ENCODE results near the gene USP36.

USP36 gene

DNA sequence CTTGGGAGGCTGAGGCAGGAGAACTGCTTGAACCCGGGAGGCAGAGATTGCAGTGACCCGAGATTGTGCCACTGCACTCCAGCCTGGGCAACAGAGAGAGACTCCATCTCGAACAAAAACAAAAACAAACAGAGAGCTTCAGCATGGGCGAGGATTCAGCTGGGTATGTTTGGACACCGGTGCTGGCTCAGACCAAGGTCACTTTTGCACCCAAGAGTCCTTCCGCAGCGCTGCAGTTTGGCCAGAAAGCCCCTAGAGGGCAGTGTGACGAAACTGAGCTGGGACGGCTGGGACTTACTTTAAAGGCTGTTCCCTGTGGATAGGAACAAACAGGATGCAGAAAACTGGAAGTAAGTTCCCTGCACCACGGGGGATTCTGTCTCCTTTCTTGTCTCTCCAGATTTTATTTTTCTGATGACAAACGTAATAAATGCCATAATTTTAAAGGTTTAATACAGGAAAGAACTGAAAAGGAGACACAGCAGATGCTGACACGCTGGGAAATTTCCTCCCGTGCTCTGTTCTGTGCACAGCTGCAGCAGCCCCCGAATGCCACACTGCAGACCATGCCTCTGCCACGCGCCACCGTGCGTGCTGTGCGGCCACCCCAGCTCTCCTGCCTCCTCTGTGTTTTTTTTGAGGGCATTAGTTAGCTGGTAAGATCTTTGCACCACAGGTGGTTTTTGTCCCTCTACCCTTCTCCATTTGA, 25.2 kb upstream of the USP36 start:
- peaks cover 2% of the 10 kb centered on the region for H3K36me3 ChIP-seq (ENCODE audit: control insufficient read depth, insufficient read depth, low read length)
- H3K9me3 ChIP-seq (ENCODE audit: control insufficient read depth, insufficient read depth, low read length), result no peaks in the 10 kb centered on the region
- H3K27me3 ChIP-seq (ENCODE audit: control insufficient read depth, insufficient read depth, low read length), result no peaks in the 10 kb centered on the region
- no peak overlapping the region for H3K4me3 ChIP-seq (ENCODE audit: low read depth, low read length)
- no peak overlapping the region for H3K9ac ChIP-seq (ENCODE audit: low read depth, low read length)
- H3K4me1 ChIP-seq (ENCODE audit: control insufficient read depth, insufficient read depth, low read length), result no peaks in the 10 kb centered on the region

DNA sequence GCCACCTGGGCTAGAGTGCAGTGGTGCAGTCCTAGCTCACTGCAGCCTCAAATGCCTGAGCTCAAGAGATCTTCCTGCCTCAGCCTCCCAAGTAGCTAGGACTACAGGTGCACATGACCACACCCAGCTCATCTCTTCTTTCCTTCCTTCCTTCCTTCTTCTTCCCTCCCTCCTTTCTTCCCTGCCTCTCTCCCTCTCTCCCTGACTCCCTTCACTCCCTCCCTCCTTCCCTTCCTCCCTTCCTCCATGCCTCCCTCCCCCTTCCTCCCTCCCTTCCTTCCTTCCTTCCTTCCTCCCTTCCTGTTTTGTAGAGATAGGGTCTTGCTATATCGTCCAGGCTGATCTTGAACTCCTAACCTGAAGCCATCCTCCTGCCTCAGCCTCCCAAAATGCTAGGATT, 23.5 kb upstream of the USP36 start:
- Histone ChIP-seq H3K4me1 (ENCODE audit: control insufficient read depth, insufficient read depth, low read length) (no peaks in the 10 kb centered on the region), H3K36me3 (ENCODE audit: control insufficient read depth, insufficient read depth, low read length) (no peaks in the 10 kb centered on the region), H3K9me3 (ENCODE audit: control insufficient read depth, insufficient read depth, low read length) (no peaks in the 10 kb centered on the region), H3K9ac (ENCODE audit: low read depth, low read length) (no peak overlapping the region), H3K27me3 (ENCODE audit: control insufficient read depth, insufficient read depth, low read length) (no peaks in the 10 kb centered on the region), H3K4me3 (ENCODE audit: low read depth, low read length) (no peak overlapping the region)

DNA sequence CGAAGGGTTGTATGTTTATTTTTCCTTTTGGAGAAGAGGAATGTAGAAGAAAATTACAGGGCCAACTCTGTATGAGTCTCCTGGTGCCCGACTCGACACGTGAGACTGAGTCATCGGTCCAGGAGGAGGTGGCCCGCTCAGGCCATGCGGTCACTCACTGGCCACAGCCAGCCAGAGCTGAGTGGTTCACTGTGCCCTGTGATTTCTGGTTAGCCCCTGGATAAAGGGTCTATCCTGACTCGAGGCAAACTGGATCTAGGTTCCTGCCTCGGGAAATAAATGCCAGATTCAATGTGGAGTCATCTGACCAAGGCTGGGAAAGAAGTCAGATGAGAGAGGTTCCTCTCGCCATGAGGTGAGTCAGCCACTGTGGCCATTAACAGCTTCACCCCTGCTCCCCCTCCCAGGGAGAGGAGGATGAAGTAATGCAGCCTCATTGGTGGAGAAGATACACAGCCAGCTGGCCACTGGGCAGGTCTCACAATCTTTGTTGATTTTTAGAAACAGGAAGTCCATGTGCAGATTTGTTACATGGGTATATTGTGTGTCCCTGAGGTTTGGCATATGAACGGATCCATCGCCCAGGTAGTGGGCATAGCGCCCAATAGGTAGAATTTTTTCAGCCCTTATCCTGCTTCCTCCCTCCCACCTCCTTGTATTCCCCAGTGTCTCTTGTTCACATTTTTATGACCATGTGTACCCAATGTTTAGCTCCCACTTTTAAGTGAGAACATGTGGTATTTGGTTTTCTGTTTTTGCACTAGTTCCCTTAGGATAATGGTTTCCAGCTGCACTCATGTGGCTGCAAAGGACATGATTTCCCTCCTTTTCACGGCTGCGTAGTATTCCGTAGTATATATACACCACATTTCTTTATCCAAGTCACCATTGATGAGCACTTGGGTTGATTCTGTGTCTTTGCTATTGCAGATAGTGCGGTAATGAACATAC, 21.7 kb upstream of the USP36 start:
- Histone ChIP-seq H3K9me3 (ENCODE audit: control insufficient read depth, insufficient read depth, low read length) (no peaks in the 10 kb centered on the region), H3K36me3 (ENCODE audit: control insufficient read depth, insufficient read depth, low read length) (no peaks in the 10 kb centered on the region), H3K4me1 (ENCODE audit: control insufficient read depth, insufficient read depth, low read length) (no peaks in the 10 kb centered on the region), H3K27me3 (ENCODE audit: control insufficient read depth, insufficient read depth, low read length) (no peaks in the 10 kb centered on the region), H3K9ac (ENCODE audit: low read depth, low read length) (no peak overlapping the region), H3K4me3 (ENCODE audit: low read depth, low read length) (no peak overlapping the region)

DNA sequence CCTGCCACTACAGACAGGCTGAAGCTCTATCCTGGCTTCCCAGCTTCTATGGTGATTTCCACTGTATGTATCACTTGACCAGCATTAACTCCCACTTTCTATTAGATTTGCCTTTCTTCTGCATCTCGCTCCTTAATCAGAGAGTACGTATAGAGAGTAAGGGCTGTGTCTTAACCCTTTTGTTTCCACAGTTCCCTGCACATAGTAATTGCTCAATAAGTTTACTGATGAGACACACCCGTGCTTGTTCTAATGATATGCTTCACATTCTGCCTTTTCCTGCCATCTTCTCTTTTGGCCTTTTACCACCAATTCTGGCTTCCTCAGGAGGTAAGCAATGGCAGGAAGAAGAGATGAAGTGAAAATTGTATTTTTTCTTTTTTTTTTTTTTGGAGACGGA, 20.6 kb upstream of the USP36 start:
- no peaks in the 10 kb centered on the region for H3K9me3 ChIP-seq (ENCODE audit: control insufficient read depth, insufficient read depth, low read length)
- H3K4me1 ChIP-seq (ENCODE audit: control insufficient read depth, insufficient read depth, low read length), result no peaks in the 10 kb centered on the region
- H3K4me3 ChIP-seq (ENCODE audit: low read depth, low read length), result no peak overlapping the region
- no peaks in the 10 kb centered on the region for H3K36me3 ChIP-seq (ENCODE audit: control insufficient read depth, insufficient read depth, low read length)
- H3K9ac ChIP-seq (ENCODE audit: low read depth, low read length), result no peak overlapping the region
- H3K27me3 ChIP-seq (ENCODE audit: control insufficient read depth, insufficient read depth, low read length), result no peaks in the 10 kb centered on the region

DNA sequence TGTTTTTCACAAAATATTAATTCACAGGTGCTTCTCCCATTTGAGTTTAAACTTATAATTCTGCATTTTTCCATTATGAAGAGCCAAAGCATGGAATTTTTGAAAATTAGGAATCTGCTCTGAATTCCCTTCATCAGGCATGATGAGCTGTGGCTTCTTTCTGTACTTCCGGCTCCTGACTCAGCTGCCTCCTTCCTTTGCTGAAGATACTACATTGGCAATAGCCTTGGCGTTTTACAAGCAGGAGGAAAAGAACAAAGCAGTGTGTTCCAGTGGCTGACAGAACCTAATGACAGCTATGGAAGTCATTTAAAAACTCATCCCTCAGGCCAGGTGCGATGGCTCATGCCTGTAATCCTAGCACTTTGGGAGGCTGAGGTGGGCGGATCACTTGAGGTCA, 18.4 kb upstream of the USP36 start:
- Histone ChIP-seq H3K9ac (ENCODE audit: low read depth, low read length) (no peak overlapping the region), H3K36me3 (ENCODE audit: control insufficient read depth, insufficient read depth, low read length) (peaks cover 6% of the 10 kb centered on the region), H3K4me3 (ENCODE audit: low read depth, low read length) (no peak overlapping the region)

DNA sequence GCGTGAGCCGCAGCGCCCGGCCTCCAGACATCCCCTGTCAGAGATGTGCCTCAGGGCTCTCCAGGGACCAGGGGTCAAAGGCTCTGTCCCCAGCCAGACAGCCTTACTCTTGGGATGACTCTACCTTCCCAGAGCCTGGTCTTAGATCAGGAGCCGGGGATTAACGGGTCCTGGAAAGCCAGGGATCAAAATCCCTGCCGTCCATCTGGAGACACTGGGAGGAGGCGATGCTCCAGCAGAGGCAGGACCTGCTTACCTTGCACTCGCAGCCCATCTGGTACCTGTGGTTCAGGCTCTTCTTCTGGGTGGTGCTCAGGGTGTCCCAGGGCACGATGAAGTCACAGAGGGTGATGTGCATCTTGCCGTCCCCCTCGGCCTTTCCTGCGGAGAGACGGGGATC, 16.7 kb upstream of the USP36 start:
- no peaks in the 10 kb centered on the region for H3K4me1 ChIP-seq (ENCODE audit: control insufficient read depth, insufficient read depth, low read length)

More for the DNA sequence above, 18.4 kb upstream of the USP36 start:
- Histone ChIP-seq H3K27me3 (ENCODE audit: control insufficient read depth, insufficient read depth, low read length) (no peaks in the 10 kb centered on the region), H3K4me1 (ENCODE audit: control insufficient read depth, insufficient read depth, low read length) (no peaks in the 10 kb centered on the region), H3K9me3 (ENCODE audit: control insufficient read depth, insufficient read depth, low read length) (no peaks in the 10 kb centered on the region)

DNA sequence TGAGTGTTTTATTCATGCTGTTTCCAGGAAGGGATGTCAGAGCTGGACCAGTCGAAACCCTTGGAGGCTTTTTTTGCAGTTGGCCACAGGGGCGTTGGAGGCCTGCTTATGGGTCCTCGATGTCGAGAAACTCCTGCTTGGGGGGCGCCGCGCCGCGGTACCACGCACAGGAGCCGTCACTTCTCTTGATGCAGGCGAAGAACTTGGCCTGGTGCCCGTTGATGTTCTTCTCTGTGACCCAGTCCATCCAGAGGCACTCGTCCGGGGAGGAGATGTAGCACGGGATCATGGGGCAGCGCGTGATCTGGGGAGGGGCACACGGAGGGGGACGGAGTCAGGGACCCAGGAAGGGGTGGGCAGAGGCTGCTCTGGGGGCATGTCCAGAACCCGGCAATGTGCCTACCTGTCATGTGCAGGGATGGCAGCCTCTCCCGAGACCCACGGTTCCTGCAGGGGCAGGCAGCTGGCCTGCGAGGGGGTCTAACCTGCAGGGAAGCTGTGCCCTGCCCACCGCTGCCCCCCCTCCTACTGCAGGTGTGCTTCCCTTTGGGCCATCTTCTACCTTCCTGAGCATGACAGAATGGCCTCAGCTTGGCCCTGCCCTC, 15.0 kb upstream of the USP36 start:
- Histone ChIP-seq H3K4me1 (ENCODE audit: control insufficient read depth, insufficient read depth, low read length) (no peaks in the 10 kb centered on the region), H3K36me3 (ENCODE audit: control insufficient read depth, insufficient read depth, low read length) (peaks cover 6% of the 10 kb centered on the region), H3K9me3 (ENCODE audit: control insufficient read depth, insufficient read depth, low read length) (no peaks in the 10 kb centered on the region), H3K27me3 (ENCODE audit: control insufficient read depth, insufficient read depth, low read length) (no peaks in the 10 kb centered on the region), H3K4me3 (ENCODE audit: low read depth, low read length) (no peak overlapping the region), H3K9ac (ENCODE audit: low read depth, low read length) (no peak overlapping the region)

More for the DNA sequence above, 16.7 kb upstream of the USP36 start:
- H3K36me3 ChIP-seq (ENCODE audit: control insufficient read depth, insufficient read depth, low read length), result peaks cover 6% of the 10 kb centered on the region
- no peaks in the 10 kb centered on the region for H3K9me3 ChIP-seq (ENCODE audit: control insufficient read depth, insufficient read depth, low read length)
- H3K27me3 ChIP-seq (ENCODE audit: control insufficient read depth, insufficient read depth, low read length), result no peaks in the 10 kb centered on the region
- no peak overlapping the region for H3K9ac ChIP-seq (ENCODE audit: low read depth, low read length)
- H3K4me3 ChIP-seq (ENCODE audit: low read depth, low read length), result no peak overlapping the region

DNA sequence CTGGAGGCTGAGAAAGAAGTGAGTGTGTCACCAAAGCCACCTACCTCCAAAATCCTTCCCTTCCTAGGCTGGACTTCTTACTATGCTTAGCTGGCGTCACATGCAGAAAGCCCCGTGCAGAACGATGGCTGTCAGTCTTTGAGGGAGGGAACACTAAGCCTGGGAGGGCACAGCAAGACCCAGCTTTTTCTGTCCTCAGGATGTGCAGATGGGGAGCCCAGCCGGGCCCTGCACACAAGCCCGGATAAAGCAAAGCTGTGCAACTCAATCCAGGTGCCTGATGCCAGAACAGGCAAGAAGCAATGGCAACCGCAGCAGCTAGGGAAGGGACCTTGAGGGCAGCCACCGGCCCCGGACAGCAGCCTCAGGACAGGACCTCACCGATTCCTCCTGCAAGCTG, 13.9 kb upstream of the USP36 start:
- no peak overlapping the region for H3K4me3 ChIP-seq (ENCODE audit: low read depth, low read length)
- H3K9me3 ChIP-seq (ENCODE audit: control insufficient read depth, insufficient read depth, low read length), result no peaks in the 10 kb centered on the region
- H3K27me3 ChIP-seq (ENCODE audit: control insufficient read depth, insufficient read depth, low read length), result no peaks in the 10 kb centered on the region
- H3K9ac ChIP-seq (ENCODE audit: low read depth, low read length), result no peak overlapping the region
- peaks cover 6% of the 10 kb centered on the region for H3K36me3 ChIP-seq (ENCODE audit: control insufficient read depth, insufficient read depth, low read length)
- H3K4me1 ChIP-seq (ENCODE audit: control insufficient read depth, insufficient read depth, low read length), result no peaks in the 10 kb centered on the region

DNA sequence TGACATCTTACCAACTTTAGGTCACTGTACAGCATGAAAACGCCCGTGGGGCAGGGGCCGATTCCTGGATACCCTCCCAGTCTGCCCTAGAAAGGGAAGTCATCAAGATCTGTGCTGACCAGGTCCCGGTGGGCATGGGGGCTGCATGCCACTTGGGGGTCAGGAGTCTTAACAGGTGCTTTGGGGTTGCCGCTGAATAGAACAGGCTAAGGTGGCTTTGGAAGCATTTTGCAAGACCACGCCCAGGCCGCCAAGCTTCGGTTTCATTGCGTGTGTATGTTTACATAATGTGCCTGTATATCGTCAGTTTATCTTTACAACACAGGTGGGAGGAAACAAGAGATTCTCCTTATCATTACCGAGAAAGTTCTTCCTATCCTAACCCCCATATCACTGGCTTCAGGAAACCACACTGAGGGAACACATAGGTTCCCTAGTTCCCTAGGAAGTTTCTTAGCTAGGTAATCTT, 13.3 kb upstream of the USP36 start:
- Histone ChIP-seq H3K9ac (ENCODE audit: low read depth, low read length) (no peak overlapping the region), H3K36me3 (ENCODE audit: control insufficient read depth, insufficient read depth, low read length) (peaks cover 6% of the 10 kb centered on the region), H3K9me3 (ENCODE audit: control insufficient read depth, insufficient read depth, low read length) (no peaks in the 10 kb centered on the region), H3K4me1 (ENCODE audit: control insufficient read depth, insufficient read depth, low read length) (no peaks in the 10 kb centered on the region), H3K27me3 (ENCODE audit: control insufficient read depth, insufficient read depth, low read length) (no peaks in the 10 kb centered on the region), H3K4me3 (ENCODE audit: low read depth, low read length) (no peak overlapping the region)

DNA sequence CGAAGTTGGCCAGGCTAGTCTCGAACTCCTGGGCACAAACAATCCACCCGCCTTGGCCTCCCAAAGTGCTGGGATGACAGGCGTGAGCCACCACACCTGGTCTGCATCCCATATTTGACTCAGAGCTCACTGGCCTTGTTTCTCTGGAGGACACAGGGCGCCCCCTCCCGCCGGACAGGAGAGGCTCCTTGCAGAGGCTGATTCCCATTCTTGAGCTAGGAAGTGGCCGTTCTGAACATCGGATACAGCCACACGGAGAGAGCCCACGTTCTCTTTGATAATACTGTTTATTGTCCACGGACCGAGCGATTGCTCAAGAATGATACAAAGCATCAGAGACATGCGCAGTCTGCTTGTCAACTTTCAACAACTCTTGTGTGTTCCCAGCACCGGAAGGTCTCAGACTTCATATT, 12.1 kb upstream of the USP36 start:
- Histone ChIP-seq H3K27me3 (ENCODE audit: control insufficient read depth, insufficient read depth, low read length) (no peaks in the 10 kb centered on the region), H3K9ac (ENCODE audit: low read depth, low read length) (no peak overlapping the region), H3K9me3 (ENCODE audit: control insufficient read depth, insufficient read depth, low read length) (no peaks in the 10 kb centered on the region), H3K4me3 (ENCODE audit: low read depth, low read length) (no peak overlapping the region), H3K36me3 (ENCODE audit: control insufficient read depth, insufficient read depth, low read length) (peaks cover 6% of the 10 kb centered on the region), H3K4me1 (ENCODE audit: control insufficient read depth, insufficient read depth, low read length) (no peaks in the 10 kb centered on the region)

DNA sequence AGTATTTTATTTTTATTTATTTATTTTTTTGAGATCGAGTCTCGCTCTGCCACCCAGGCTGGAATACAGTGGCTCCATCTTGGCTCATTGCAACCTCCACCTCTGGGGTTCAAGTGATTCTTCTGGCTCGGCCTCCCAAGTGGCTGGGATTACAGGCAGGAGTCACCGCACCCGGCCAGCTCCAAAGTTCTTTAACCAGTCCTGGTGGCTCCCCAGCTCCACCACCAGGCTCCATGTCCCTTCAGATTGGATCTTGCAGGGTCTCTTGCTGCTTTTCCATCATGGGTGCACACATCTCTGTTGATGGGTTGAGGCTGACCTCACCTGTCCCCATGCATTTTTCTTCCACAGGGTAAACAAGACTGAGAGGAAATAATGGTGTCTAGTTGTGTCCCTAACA, 8.4 kb upstream of the USP36 start:
- Histone ChIP-seq H3K4me3 (ENCODE audit: low read depth, low read length) (no peak overlapping the region), H3K27me3 (ENCODE audit: control insufficient read depth, insufficient read depth, low read length) (no peaks in the 10 kb centered on the region), H3K36me3 (ENCODE audit: control insufficient read depth, insufficient read depth, low read length) (no peaks in the 10 kb centered on the region), H3K9me3 (ENCODE audit: control insufficient read depth, insufficient read depth, low read length) (no peaks in the 10 kb centered on the region), H3K4me1 (ENCODE audit: control insufficient read depth, insufficient read depth, low read length) (no peaks in the 10 kb centered on the region), H3K9ac (ENCODE audit: low read depth, low read length) (no peak overlapping the region)
